Measurements from ENCODE around the gene MAN1A1. TPM values are rescaled to one million over a fixed set of nuclear protein-coding genes. Genes with fewer than 3 reads are reported as not detected.

MAN1A1 gene
- polyA plus RNA-seq, 1 experiment = 1.6 TPM

- no peaks in the 10 kb centered on the region for H3K27me3 ChIP-seq (ENCODE audit: control insufficient read depth, insufficient read depth, low read length)
- POLR2A ChIA-PET = no interaction called here
- DNase-seq (ENCODE audit: low read depth) = no peak
- CTCF ChIA-PET = interaction anchor here (0.6 kb wide), 1 partner anchor 746 kb away, joined by 3 read pairs; no protein-coding TSS in a partner anchor
- TF ChIP-seq CTCF (IDR thresholded peaks at IDR 0.05; ENCODE audit: insufficient read depth, low read depth, low read length) = no peak
- H3K4me3 ChIP-seq (ENCODE audit: low read depth, low read length) = no peak overlapping the region
- no peaks in the 10 kb centered on the region for H3K36me3 ChIP-seq (ENCODE audit: control insufficient read depth, insufficient read depth, low read length)
Observed at GRCh38 chr6:119256978-119257462, 92.5 kb downstream of the MAN1A1 start.

DNA sequence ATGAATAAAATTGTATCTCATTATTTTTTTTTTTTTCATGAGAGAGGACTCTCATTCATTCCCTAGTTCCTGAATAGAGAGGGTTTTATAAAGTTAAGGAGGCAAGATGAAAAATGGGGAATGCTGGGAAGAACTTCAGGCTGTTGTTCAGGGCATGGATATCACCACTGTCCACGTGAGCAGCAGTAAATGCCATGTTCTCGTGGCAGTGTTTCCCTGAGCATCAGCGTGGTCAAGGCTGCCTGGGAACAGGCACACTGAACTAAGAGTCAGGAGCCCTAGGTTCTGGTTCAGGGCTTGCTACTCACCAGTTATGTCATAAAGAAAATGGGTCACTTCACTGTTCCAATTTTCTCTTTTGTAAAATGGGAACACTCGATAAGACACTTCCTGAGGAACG, 93.2 kb downstream of the MAN1A1 start:
- TF ChIP-seq CTCF (IDR thresholded peaks at IDR 0.05; ENCODE audit: insufficient read depth, low read depth, low read length) = no peak
- no peak for DNase-seq (ENCODE audit: low read depth)
- Histone ChIP-seq H3K4me3 (ENCODE audit: low read depth, low read length) (no peak overlapping the region), H3K36me3 (ENCODE audit: control insufficient read depth, insufficient read depth, low read length) (no peaks in the 10 kb centered on the region), H3K27me3 (ENCODE audit: control insufficient read depth, insufficient read depth, low read length) (no peaks in the 10 kb centered on the region)
- ChIA-PET CTCF (interaction anchor here (0.6 kb wide), 1 partner anchor 745 kb away, joined by 3 read pairs; no protein-coding TSS in a partner anchor), POLR2A (no interaction called here)

DNA sequence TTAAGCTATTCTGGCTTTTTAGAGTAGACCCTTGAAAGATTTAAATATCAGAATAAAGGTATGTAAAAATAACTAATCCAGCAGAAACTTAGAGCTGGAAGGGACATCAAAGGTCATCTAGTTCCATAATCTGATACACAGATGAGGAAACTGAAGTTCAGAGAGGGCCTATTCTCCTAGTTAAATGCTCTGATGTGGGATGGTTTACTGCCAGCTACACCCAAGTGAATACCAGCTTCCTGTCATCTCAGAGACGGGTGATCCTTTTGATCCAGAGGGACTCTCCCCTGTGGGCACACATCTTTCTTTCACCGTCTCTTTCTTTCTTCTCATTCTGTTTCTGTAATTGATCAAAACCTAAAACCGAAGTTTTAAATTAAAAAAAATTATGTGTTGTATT, 94.1 kb downstream of the MAN1A1 start:
- POLR2A ChIA-PET = no interaction called here
- CTCF ChIA-PET = no interaction called here
- Histone ChIP-seq H3K4me3 (ENCODE audit: low read depth, low read length) (no peak overlapping the region), H3K36me3 (ENCODE audit: control insufficient read depth, insufficient read depth, low read length) (no peaks in the 10 kb centered on the region), H3K27me3 (ENCODE audit: control insufficient read depth, insufficient read depth, low read length) (no peaks in the 10 kb centered on the region)
- no peak for TF ChIP-seq CTCF (IDR thresholded peaks at IDR 0.05; ENCODE audit: insufficient read depth, low read depth, low read length)
- no peak for DNase-seq (ENCODE audit: low read depth)

- H3K36me3 ChIP-seq (ENCODE audit: control insufficient read depth, insufficient read depth, low read length) = no peaks in the 10 kb centered on the region
- DNase-seq (ENCODE audit: low read depth) = no peak
Observed at GRCh38 chr6:119250036-119250435, 99.5 kb downstream of the MAN1A1 start.

GRCh38 chr6:119249319-119249718, 100.2 kb downstream of the MAN1A1 start:
- Histone ChIP-seq H3K27me3 (ENCODE audit: control insufficient read depth, insufficient read depth, low read length) (no peaks in the 10 kb centered on the region), H3K4me3 (ENCODE audit: low read depth, low read length) (no peak overlapping the region), H3K36me3 (ENCODE audit: control insufficient read depth, insufficient read depth, low read length) (no peaks in the 10 kb centered on the region)
- CTCF ChIA-PET = no interaction called here
- no peak for TF ChIP-seq CTCF (IDR thresholded peaks at IDR 0.05; ENCODE audit: insufficient read depth, low read depth, low read length)
- POLR2A ChIA-PET = no interaction called here
- no peak for DNase-seq (ENCODE audit: low read depth)

More at GRCh38 chr6:119250036-119250435, 99.5 kb downstream of the MAN1A1 start:
- H3K27me3 ChIP-seq (ENCODE audit: control insufficient read depth, insufficient read depth, low read length) = no peaks in the 10 kb centered on the region
- ChIA-PET POLR2A (no interaction called here), CTCF (no interaction called here)
- no peak for TF ChIP-seq CTCF (IDR thresholded peaks at IDR 0.05; ENCODE audit: insufficient read depth, low read depth, low read length)
- H3K4me3 ChIP-seq (ENCODE audit: low read depth, low read length) = no peak overlapping the region

Measured in BJ (cell line).